BJ (cell line): ENCODE results near the gene CFAP100. TPM values are rescaled to one million over a fixed set of nuclear protein-coding genes. Genes with fewer than 3 reads are reported as not detected.

Experiments used
- CTCF ChIA-PET: fragments of 350-600 bp; formaldehyde crosslinking; extraction: SDS; loops from one replicate; lab custom pipeline; 2021; ENCODE audit warnings: antibody characterized with exemption, inconsistent platforms; lab: Yijun Ruan, JAX
- POLR2A ChIA-PET: fragments of 300-600 bp; sonication (Branson Sonifier 250); formaldehyde crosslinking; extraction: SDS; loops from one replicate; lab custom pipeline; 2021; ENCODE audit warnings: antibody characterized with exemption; lab: Charles Lee
- DNase-seq: peaks from one replicate; pipeline ENCODE4 v3.0.0-alpha.2; 2011; ENCODE audit warnings: low read depth
- H3K27me3 ChIP-seq: 2 replicates; pipeline ENCODE4 v1.6.0; 2011; ENCODE audit warnings: low read length; ENCODE audit not compliant: control insufficient read depth, insufficient read depth
- H3K36me3 ChIP-seq: 2 replicates; pipeline ENCODE4 v1.5.1; 2011; ENCODE audit warnings: low read length; ENCODE audit not compliant: control insufficient read depth, insufficient read depth
- H3K4me3 ChIP-seq: 2 replicates; pipeline ENCODE4 v1.5.1; 2011; ENCODE audit warnings: low read depth, mild to moderate bottlenecking, control low read depth, low read length
- polyA plus RNA-seq: library from polyadenylated mRNA; depleted of rRNA; stranded (reverse); fragments of >200 nt; gene quantifications from 2 replicates; pipeline ENCODE4 v1.2.3, GENCODE V29; 2011; rRNA removed
- TF ChIP-seq, protein P1 (sequence below): IDR thresholded peaks from 2 replicates; pipeline ENCODE4 v1.5.1; 2011; ENCODE audit warnings: low read depth, mild to moderate bottlenecking, control low read depth, inconsistent platforms, low read length, moderate library complexity; ENCODE audit not compliant: insufficient read depth

The CFAP100 gene
- polyA plus RNA-seq, 1 experiment, result not detected

- DNase-seq, result no peak
- CTCF ChIA-PET, result interaction anchor here (1.0 kb wide), 1 partner anchor 9 kb away, joined by 3 read pairs; the partner anchor contains the start of gene ZXDC
- POLR2A ChIA-PET, result no interaction called here
These were observed 90.0 kb downstream of the CFAP100 start for GRCh38 chr3:126484662-126485061.

GRCh38 chr3:126485176-126485897, 90.6 kb downstream of the CFAP100 start:
- DNase-seq, result no peak
- TF ChIP-seq, protein P1, sequence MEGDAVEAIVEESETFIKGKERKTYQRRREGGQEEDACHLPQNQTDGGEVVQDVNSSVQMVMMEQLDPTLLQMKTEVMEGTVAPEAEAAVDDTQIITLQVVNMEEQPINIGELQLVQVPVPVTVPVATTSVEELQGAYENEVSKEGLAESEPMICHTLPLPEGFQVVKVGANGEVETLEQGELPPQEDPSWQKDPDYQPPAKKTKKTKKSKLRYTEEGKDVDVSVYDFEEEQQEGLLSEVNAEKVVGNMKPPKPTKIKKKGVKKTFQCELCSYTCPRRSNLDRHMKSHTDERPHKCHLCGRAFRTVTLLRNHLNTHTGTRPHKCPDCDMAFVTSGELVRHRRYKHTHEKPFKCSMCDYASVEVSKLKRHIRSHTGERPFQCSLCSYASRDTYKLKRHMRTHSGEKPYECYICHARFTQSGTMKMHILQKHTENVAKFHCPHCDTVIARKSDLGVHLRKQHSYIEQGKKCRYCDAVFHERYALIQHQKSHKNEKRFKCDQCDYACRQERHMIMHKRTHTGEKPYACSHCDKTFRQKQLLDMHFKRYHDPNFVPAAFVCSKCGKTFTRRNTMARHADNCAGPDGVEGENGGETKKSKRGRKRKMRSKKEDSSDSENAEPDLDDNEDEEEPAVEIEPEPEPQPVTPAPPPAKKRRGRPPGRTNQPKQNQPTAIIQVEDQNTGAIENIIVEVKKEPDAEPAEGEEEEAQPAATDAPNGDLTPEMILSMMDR, result no peak
- no peak overlapping the region for H3K4me3 ChIP-seq
- no peaks in the 10 kb centered on the region for H3K36me3 ChIP-seq
- POLR2A ChIA-PET, result no interaction called here
- H3K27me3 ChIP-seq, result peaks cover 5% of the 10 kb centered on the region
- CTCF ChIA-PET, result no interaction called here

More at GRCh38 chr3:126484662-126485061, 90.0 kb downstream of the CFAP100 start:
- TF ChIP-seq, protein P1, result no peak
- Histone ChIP-seq H3K4me3 (no peak overlapping the region), H3K36me3 (no peaks in the 10 kb centered on the region), H3K27me3 (peaks cover 3% of the 10 kb centered on the region; the same call in 1 of the 2 replicates)

- TF ChIP-seq, protein P1, result no peak
- CTCF ChIA-PET, result no interaction called here
- Histone ChIP-seq H3K36me3 (no peaks in the 10 kb centered on the region), H3K27me3 (peaks cover 5% of the 10 kb centered on the region), H3K4me3 (no peak overlapping the region)
- no peak for DNase-seq
- POLR2A ChIA-PET, result no interaction called here
These were observed 91.2 kb downstream of the CFAP100 start for GRCh38 chr3:126485956-126486355.

Other genes starting within 250 kb of the CFAP100 start
- gene ALDH1L1, start 214.3 kb upstream of the CFAP100 start, polyA plus RNA-seq, result 0.16 and 0.37 TPM in 2 replicates
- 0.29 and 0.44 TPM in 2 replicates for gene KLF15, start 37.5 kb upstream of the CFAP100 start, polyA plus RNA-seq
- 11.9 and 15.8 TPM in 2 replicates for gene ZXDC, start 81.0 kb downstream of the CFAP100 start, polyA plus RNA-seq
- not detected in 2 replicates for gene UROC1, start 122.9 kb downstream of the CFAP100 start, polyA plus RNA-seq
- not detected in 2 replicates for gene CHST13, start 129.2 kb downstream of the CFAP100 start, polyA plus RNA-seq
- not detected in 2 replicates for gene C3orf22, start 164.0 kb downstream of the CFAP100 start, polyA plus RNA-seq